ENCODE measurements around the gene HIP1R.
A peak's percentile ranks its signal among the peaks of the same experiment; 100 is the strongest.

HIP1R gene

DNA sequence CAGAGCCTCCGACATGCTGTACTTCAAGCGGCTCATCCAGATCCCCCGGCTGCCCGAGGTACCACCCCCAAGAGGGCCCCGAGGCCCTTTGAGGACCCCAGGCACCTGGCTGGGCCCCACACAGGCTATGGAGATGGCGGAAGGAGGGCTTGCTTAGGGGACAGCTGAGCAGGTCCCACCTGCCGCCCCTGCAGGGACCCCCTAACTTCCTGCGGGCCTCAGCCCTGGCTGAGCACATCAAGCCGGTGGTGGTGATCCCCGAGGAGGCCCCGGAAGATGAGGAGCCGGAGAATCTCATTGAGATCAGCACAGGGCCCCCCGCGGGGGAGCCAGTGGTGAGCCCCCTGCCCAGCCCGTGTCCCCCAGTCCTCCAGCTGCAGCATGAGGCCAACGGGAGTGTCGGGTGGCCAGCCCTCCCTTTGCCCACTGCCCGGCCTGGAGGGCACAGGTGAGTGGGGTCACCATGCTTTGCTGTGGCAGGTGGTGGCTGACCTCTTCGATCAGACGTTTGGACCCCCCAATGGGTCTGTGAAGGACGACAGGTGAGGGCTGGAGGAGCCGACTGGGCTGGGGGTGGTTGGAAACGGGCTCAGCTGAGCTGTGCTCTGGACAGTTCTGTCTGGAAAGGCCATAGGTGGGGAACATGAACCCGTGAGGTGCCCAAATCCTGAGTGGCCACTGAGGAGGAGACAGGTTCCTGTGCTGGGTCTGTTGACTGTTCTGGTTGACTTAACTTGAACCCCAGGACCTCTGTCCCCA lies 20.0 kb downstream of the HIP1R start:
- no peak overlapping the region for H3K27ac Mint-ChIP-seq
- ATAC-seq (replicated peaks) (no peak), DNase-seq (no peak)
- no peak overlapping the region for H3K4me3 Mint-ChIP-seq
- H3K36me3 Mint-ChIP-seq (ENCODE audit: insufficient read depth) = peaks cover 45% of the 10 kb centered on the region
- H3K4me1 Mint-ChIP-seq (ENCODE audit: low read depth in 2 of 2) = peaks cover 0 to 6% of the 10 kb centered on the region in 2 donors
- no peaks in the 10 kb centered on the region for H3K9me3 Mint-ChIP-seq
- no peaks in the 10 kb centered on the region for H3K27me3 Mint-ChIP-seq

DNA sequence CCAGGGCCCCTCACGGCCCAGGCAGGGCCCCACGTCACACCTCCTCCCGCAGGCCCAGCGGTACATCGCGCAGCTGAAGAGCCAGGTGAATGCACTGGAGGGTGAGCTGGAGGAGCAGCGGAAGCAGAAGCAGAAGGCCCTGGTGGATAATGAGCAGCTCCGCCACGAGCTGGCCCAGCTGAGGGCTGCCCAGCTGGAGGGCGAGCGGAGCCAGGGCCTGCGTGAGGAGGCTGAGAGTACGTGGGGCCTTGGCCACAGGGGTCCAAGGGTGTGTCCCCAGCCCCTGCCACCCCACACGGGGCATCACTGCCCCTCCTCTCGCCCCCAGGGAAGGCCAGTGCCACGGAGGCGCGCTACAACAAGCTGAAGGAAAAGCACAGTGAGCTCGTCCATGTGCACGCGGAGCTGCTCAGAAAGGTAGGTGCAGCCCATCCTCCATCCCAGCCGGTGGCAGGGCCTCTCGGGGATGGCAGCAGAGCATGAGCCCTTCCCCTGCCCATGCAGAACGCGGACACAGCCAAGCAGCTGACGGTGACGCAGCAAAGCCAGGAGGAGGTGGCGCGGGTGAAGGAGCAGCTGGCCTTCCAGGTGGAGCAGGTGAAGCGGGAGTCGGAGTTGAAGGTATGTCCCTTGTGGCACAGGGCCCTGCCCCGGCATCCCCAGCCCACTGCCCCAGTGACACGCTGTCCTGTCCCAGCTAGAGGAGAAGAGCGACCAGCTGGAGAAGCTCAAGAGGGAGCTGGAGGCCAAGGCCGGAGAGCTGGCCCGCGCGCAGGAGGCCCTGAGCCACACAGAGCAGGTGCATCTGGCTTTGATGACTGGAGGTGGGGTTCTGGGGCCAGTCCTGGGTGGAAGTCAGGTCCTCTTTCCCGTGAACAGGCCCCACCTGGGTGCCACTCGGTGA lies 20.9 kb downstream of the HIP1R start:
- Mint-ChIP-seq H3K27me3 (no peaks in the 10 kb centered on the region), H3K27ac (peak overlapping the region in 1 of 2 donors; percentile 83), H3K4me3 (peak overlapping the region in 1 of 2 donors; percentile 14), H3K4me1 (ENCODE audit: low read depth in 2 of 2) (peaks cover 0 to 6% of the 10 kb centered on the region in 2 donors), H3K36me3 (ENCODE audit: insufficient read depth) (peaks cover 51% of the 10 kb centered on the region), H3K9me3 (no peaks in the 10 kb centered on the region)
- DNase-seq (no peak), ATAC-seq (replicated peaks) (no peak)

DNA sequence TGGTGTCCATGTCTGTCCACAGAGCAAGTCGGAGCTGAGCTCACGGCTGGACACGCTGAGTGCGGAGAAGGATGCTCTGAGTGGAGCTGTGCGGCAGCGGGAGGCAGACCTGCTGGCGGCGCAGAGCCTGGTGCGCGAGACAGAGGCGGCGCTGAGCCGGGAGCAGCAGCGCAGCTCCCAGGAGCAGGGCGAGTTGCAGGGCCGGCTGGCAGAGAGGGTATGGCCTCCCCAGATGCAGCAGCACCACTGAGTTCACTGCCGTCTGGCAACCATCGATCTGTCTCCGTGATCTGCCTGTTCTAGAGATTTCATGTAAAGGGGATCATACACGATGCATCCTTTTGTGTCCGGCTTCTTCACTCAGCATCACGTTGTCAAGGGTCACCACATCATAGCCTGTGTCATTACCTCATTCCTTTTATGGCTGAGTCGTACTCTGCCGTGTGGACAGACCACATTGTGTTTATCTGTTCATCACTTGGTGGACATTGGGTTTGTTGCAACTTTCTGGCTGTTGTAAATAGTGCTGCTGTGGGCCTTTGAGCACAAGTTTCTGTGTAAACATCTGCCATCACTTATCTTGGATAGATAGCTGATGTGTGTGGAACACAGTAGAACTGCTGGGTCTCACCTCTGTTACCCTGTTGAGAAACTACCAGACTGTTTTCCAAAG lies 21.9 kb downstream of the HIP1R start:
- H3K36me3 Mint-ChIP-seq (ENCODE audit: insufficient read depth) = peaks cover 54% of the 10 kb centered on the region
- H3K27ac Mint-ChIP-seq = peak overlapping the region in 1 of 2 donors; percentile 83
- DNase-seq (no peak), ATAC-seq (replicated peaks) (no peak)
- H3K4me3 Mint-ChIP-seq = no peak overlapping the region
- no peaks in the 10 kb centered on the region for H3K27me3 Mint-ChIP-seq
- no peaks in the 10 kb centered on the region for H3K9me3 Mint-ChIP-seq
- H3K4me1 Mint-ChIP-seq (ENCODE audit: low read depth in 2 of 2) = peaks cover 0 to 6% of the 10 kb centered on the region in 2 donors

DNA sequence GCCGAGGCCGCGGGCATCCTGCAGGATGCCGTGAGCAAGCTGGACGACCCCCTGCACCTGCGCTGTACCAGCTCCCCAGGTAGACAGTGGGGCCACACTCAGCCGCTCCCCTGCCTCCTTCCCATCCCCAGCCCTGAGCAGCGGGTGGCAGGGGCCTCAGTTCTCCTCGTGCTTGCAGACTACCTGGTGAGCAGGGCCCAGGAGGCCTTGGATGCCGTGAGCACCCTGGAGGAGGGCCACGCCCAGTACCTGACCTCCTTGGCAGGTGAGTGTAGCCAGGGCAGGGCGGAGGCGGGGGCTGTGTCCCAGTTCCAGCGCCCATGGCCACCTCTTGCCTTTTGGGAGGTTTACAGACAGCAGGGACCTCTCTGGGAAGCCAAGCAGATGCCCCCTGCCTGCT lies 22.9 kb downstream of the HIP1R start:
- ATAC-seq (replicated peaks) (no peak), DNase-seq (no peak)
- Mint-ChIP-seq H3K27ac (peak overlapping the region in 1 of 2 donors; percentile 84), H3K27me3 (no peaks in the 10 kb centered on the region), H3K4me3 (no peak overlapping the region), H3K9me3 (no peaks in the 10 kb centered on the region), H3K36me3 (ENCODE audit: insufficient read depth) (peaks cover 62% of the 10 kb centered on the region), H3K4me1 (ENCODE audit: low read depth in 2 of 2) (peaks cover 0 to 8% of the 10 kb centered on the region in 2 donors)

DNA sequence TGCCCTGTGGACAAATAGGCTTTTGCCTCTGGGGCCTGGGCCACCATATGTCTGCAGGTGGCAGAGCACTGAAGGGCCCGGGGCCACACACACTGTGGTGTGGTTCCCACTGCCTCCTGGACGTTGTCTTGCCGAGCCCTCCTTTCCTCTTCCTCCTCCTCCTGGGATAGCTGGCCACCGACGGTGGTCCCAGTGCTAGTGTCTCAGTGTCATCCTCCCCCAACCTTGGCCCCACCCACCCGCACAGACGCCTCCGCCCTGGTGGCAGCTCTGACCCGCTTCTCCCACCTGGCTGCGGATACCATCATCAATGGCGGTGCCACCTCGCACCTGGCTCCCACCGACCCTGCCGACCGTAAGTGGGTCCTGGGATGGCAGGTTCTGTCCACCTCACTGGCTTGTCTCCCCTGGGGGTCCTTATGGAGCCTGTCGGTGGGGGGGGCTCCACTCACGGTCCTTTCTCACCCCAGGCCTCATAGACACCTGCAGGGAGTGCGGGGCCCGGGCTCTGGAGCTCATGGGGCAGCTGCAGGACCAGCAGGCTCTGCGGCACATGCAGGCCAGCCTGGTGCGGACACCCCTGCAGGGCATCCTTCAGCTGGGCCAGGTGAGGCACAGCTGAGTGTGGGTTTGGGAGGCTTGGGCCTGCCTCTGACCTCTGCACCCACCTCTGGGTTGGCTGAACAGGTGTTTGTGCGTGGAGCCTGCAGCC lies 23.5 kb downstream of the HIP1R start:
- H3K4me3 Mint-ChIP-seq = peak overlapping the region in 1 of 2 donors; percentile 19
- no peak for DNase-seq
- H3K27me3 Mint-ChIP-seq = no peaks in the 10 kb centered on the region
- H3K27ac Mint-ChIP-seq = peak overlapping the region in 1 of 2 donors; percentile 84
- H3K36me3 Mint-ChIP-seq (ENCODE audit: insufficient read depth) = peaks cover 67% of the 10 kb centered on the region
- no peak for ATAC-seq (replicated peaks)
- peaks cover 0 to 8% of the 10 kb centered on the region in 2 donors for H3K4me1 Mint-ChIP-seq (ENCODE audit: low read depth in 2 of 2)
- no peaks in the 10 kb centered on the region for H3K9me3 Mint-ChIP-seq

DNA sequence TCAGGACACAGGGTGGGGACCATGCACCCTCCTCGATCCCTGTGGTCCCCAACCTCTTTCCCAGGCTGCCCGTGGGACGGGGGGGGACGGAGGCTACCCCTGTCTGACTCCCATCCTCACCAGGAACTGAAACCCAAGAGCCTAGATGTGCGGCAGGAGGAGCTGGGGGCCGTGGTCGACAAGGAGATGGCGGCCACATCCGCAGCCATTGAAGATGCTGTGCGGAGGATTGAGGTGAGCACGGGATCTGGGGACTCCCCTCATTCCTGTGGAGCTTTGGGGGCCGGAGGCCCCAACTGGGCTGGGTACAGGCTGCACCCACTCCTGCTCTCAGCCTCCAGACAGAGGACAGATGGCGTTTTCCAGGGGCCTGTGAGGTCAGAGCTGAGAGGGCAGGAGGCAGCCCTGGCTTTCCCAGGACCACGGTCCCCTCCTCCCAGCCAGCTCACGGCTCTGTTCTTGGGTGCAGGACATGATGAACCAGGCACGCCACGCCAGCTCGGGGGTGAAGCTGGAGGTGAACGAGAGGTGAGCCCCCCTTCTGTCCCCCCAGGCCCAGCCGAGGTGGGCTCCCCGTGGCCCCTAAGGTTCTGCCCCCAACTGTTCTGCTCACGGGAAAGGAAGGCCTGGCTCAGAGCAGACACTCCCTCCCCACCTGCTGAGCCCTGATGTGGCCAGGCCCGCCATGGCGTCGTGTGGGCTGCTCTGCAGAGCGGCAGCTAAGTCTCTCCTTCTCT lies 24.2 kb downstream of the HIP1R start:
- H3K4me1 Mint-ChIP-seq (ENCODE audit: low read depth in 2 of 2) = peaks cover 0 to 10% of the 10 kb centered on the region in 2 donors
- no peaks in the 10 kb centered on the region for H3K27me3 Mint-ChIP-seq
- H3K9me3 Mint-ChIP-seq = no peaks in the 10 kb centered on the region
- peaks cover 63% of the 10 kb centered on the region for H3K36me3 Mint-ChIP-seq (ENCODE audit: insufficient read depth)
- H3K27ac Mint-ChIP-seq = peak overlapping the region in 1 of 2 donors; percentile 84
- peak overlapping the region in 1 of 2 donors; percentile 19 for H3K4me3 Mint-ChIP-seq
- ATAC-seq (replicated peaks) (no peak), DNase-seq (no peak)

DNA sequence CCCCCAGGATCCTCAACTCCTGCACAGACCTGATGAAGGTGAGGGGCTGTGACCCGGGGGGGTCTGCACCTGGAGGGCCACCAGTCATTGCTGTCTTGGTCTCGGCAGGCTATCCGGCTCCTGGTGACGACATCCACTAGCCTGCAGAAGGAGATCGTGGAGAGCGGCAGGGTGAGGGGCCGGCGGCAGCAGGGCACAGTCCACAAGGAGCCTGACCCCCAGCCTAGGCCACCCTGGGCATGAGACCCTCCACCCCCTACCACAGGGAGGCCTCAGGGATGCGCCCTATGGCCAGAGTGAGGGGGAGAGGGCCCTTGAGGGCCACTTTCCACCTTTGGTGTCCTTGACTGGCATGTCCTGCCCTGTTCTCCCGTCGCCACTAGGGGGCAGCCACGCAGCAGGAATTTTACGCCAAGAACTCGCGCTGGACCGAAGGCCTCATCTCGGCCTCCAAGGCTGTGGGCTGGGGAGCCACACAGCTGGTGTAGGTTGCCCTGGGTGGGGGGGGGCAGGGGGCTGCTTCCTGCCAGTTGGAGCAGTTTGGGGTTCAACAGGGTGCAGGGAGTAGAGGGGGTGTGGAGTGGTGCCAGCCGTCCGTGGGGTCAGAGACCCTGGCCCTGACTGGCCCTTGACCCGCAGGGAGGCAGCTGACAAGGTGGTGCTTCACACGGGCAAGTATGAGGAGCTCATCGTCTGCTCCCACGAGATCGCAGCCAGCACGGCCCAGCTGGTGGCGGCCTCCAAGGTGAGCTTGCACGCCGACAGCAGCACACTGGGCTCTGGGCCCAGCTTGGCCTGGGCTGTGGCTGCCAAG lies 25.0 kb downstream of the HIP1R start:
- Mint-ChIP-seq H3K4me1 (ENCODE audit: low read depth in 2 of 2) (peaks cover 0 to 10% of the 10 kb centered on the region in 2 donors), H3K9me3 (no peaks in the 10 kb centered on the region), H3K36me3 (ENCODE audit: insufficient read depth) (peaks cover 67% of the 10 kb centered on the region), H3K27ac (peak overlapping the region in 1 of 2 donors; percentile 84), H3K4me3 (peak overlapping the region; percentile 10 to 18), H3K27me3 (no peaks in the 10 kb centered on the region)
- peak; percentile 70 for ATAC-seq (replicated peaks)
- peak; percentile 78 to 82 (median 79) for DNase-seq

DNA sequence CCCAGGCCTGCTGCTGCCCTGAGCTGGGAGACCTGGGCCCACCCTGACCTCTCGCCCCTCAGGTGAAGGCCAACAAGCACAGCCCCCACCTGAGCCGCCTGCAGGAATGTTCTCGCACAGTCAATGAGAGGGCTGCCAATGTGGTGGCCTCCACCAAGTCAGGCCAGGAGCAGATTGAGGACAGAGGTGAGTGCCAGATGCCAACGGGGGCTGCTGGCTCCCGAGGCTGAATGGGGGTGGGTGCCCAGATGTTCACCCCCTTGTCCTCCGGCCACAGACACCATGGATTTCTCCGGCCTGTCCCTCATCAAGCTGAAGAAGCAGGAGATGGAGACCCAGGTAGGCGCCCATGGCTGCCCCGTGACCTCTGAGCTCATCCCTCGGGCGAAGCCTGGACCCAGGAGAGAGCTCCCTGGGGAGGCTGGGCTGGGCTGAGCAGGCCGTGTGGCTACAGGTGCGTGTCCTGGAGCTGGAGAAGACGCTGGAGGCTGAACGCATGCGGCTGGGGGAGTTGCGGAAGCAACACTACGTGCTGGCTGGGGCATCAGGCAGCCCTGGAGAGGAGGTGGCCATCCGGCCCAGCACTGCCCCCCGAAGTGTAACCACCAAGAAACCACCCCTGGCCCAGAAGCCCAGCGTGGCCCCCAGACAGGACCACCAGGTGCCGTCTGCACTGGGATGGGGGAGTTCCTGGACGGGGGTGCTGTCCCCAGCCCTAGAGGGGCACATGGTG lies 25.8 kb downstream of the HIP1R start:
- ATAC-seq (replicated peaks) = no peak
- Mint-ChIP-seq H3K9me3 (no peaks in the 10 kb centered on the region), H3K4me1 (ENCODE audit: low read depth in 2 of 2) (peaks cover 0 to 10% of the 10 kb centered on the region in 2 donors), H3K36me3 (ENCODE audit: insufficient read depth) (peaks cover 67% of the 10 kb centered on the region), H3K27me3 (no peaks in the 10 kb centered on the region), H3K27ac (peak overlapping the region in 1 of 2 donors; percentile 84), H3K4me3 (peak overlapping the region in 1 of 2 donors; percentile 18)
- no peak for DNase-seq

DNA sequence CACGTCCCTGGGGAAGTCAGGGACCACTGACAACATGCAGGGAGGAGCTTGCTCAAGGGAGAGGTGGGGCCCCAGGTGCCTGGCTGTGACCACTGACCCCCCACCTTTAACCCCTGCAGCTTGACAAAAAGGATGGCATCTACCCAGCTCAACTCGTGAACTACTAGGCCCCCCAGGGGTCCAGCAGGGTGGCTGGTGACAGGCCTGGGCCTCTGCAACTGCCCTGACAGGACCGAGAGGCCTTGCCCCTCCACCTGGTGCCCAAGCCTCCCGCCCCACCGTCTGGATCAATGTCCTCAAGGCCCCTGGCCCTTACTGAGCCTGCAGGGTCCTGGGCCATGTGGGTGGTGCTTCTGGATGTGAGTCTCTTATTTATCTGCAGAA lies 26.3 kb downstream of the HIP1R start:
- Mint-ChIP-seq H3K4me1 (ENCODE audit: low read depth in 2 of 2) (peaks cover 0 to 10% of the 10 kb centered on the region in 2 donors), H3K9me3 (no peaks in the 10 kb centered on the region), H3K4me3 (no peak overlapping the region), H3K36me3 (ENCODE audit: insufficient read depth) (peaks cover 69% of the 10 kb centered on the region), H3K27ac (peak overlapping the region; percentile 25 to 84), H3K27me3 (no peaks in the 10 kb centered on the region)
- DNase-seq (no peak), ATAC-seq (replicated peaks) (no peak)

DNA sequence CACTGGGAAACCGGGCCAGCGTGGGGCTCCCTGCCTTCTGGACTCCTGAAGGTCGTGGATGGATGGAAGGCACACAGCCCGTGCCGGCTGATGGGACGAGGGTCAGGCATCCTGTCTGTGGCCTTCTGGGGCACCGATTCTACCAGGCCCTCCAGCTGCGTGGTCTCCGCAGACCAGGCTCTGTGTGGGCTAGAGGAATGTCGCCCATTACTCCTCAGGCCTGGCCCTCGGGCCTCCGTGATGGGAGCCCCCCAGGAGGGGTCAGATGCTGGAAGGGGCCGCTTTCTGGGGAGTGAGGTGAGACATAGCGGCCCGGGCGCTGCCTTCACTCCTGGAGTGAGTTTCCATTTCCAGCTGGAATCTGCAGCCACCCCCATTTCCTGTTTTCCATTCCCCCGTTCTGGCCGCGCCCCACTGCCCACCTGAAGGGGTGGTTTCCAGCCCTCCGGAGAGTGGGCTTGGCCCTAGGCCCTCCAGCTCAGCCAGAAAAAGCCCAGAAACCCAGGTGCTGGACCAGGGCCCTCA lies 26.9 kb downstream of the HIP1R start:
- DNase-seq = no peak
- H3K27ac Mint-ChIP-seq = peak overlapping the region; percentile 25 to 69

More for the DNA sequence above, 26.9 kb downstream of the HIP1R start:
- Mint-ChIP-seq H3K27me3 (no peaks in the 10 kb centered on the region), H3K9me3 (no peaks in the 10 kb centered on the region), H3K4me1 (ENCODE audit: low read depth in 2 of 2) (peaks cover 0 to 10% of the 10 kb centered on the region in 2 donors), H3K4me3 (no peak overlapping the region), H3K36me3 (ENCODE audit: insufficient read depth) (peaks cover 71% of the 10 kb centered on the region)
- ATAC-seq (replicated peaks) = no peak
